T-cell (primary cell): Measurements from ENCODE around the gene CD160. TPM values are rescaled to one million over a fixed set of nuclear protein-coding genes. Genes with fewer than 3 reads are reported as not detected.

ENCODE experiments used
- ATAC-seq, 4 experiments: fragments of 200-7000 bp in 3 of 4; fragments of 150-1000 bp in 1 of 4; cut with Tn5 transposase; replicated peaks in 1 of 4; 1 replicate in 3 of 4; 2 replicates in 1 of 4; pipeline ENCODE4 v1.10.0; 2021; ENCODE audit warnings: moderate library complexity in 3 of 4, mild to moderate bottlenecking in 2 of 4, moderate number of reproducible peaks in 1 of 4
- CTCF ChIA-PET, 2 donors: fragments of 300-600 bp; sonication (Branson Sonifier 250); formaldehyde crosslinking; loops; one replicate each; lab custom pipeline; 2022; ENCODE audit warnings: antibody characterized with exemption in 2 of 2; lab: Charles Lee
- POLR2A ChIA-PET, 2 donors: fragments of 300-600 bp; sonication (Branson Sonifier 250); formaldehyde crosslinking; loops; one replicate each; lab custom pipeline; 2022; ENCODE audit warnings: antibody characterized with exemption in 2 of 2; lab: Charles Lee
- DNase-seq, 35 experiments: peaks; one replicate each; pipeline versions ENCODE4 v3.0.0 to v3.0.0-alpha.2; 2013 to 2023
- H3K27ac ChIP-seq: one replicate; pipeline ENCODE4 v1.5.1; 2013; ENCODE audit warnings: low read length
- H3K27me3 ChIP-seq, 2 experiments: replicated peaks in 1 of 2; 1 replicate in 1 of 2; 2 replicates in 1 of 2; pipeline versions ENCODE4 v1.6.1 to v1.7.0; 2013; ENCODE audit warnings: low read length in 1 of 2, mixed read lengths in 1 of 2; ENCODE audit not compliant: control insufficient read depth in 2 of 2, insufficient read depth in 2 of 2; ENCODE audit errors: extremely low read depth in 1 of 2
- H3K36me3 ChIP-seq, 2 donors: 1 replicate in 1 of 2; 2 replicates in 1 of 2; pipeline versions ENCODE4 v1.6.1 to v1.7.0; 2013; ENCODE audit warnings: low read length in 1 of 2; ENCODE audit not compliant: control insufficient read depth in 2 of 2, insufficient read depth in 1 of 2; ENCODE audit errors: extremely low read depth in 1 of 2
- H3K4me1 ChIP-seq, 2 experiments: 1 replicate in 1 of 2; 2 replicates in 1 of 2; pipeline versions ENCODE4 v1.6.1 to v1.7.0; 2013; ENCODE audit warnings: low read length in 2 of 2, mixed read lengths in 1 of 2; ENCODE audit not compliant: insufficient read depth in 2 of 2, control insufficient read depth in 1 of 2; ENCODE audit errors: extremely low read depth in 1 of 2
- H3K4me3 ChIP-seq, 2 donors: 1 replicate in 1 of 2; 2 replicates in 1 of 2; pipeline versions ENCODE4 v1.5.1 to v1.7.0; 2013; ENCODE audit warnings: mild to moderate bottlenecking in 2 of 2, low read length in 1 of 2, moderate library complexity in 1 of 2; ENCODE audit not compliant: control insufficient read depth in 1 of 2; ENCODE audit errors: extremely low read depth in 1 of 2
- H3K9me3 ChIP-seq: 2 replicates; pipeline ENCODE4 v1.7.0; 2013
- H3K27ac Mint-ChIP-seq, 2 donors: one replicate each; pipeline ENCODE4 v1.8.0; 2020 to 2021; ENCODE audit warnings: mild to moderate bottlenecking in 2 of 2, mixed read lengths in 2 of 2
- H3K27me3 Mint-ChIP-seq, 2 donors: one replicate each; pipeline ENCODE4 v1.8.0; 2021 to 2022; ENCODE audit warnings: mixed read lengths in 2 of 2
- H3K36me3 Mint-ChIP-seq: one replicate; pipeline ENCODE4 v1.8.0; 2021; ENCODE audit warnings: mixed read lengths
- H3K4me1 Mint-ChIP-seq, 3 donors: one replicate each; pipeline ENCODE4 v1.8.0; 2020 to 2022; ENCODE audit warnings: mixed read lengths in 3 of 3, mild to moderate bottlenecking in 1 of 3
- H3K4me3 Mint-ChIP-seq, 3 donors: one replicate each; pipeline ENCODE4 v1.8.0; 2020 to 2022; ENCODE audit warnings: mild to moderate bottlenecking in 3 of 3, mixed read lengths in 3 of 3, moderate library complexity in 3 of 3
- H3K9me3 Mint-ChIP-seq, 3 donors: one replicate each; pipeline ENCODE4 v1.8.0; 2020 to 2022; ENCODE audit warnings: mixed read lengths in 3 of 3
- WGBS: methylation state at CpG from one replicate; pipeline ENCODE4 v1.1.5; 2013; ENCODE audit warnings: missing lambda C conversion rate; ENCODE audit not compliant: insufficient coverage; 5-methylcytosine and 5-hydroxymethylcytosine counted together
- total RNA-seq, 35 experiments: library from RNA in 6 of 35; stranded (reverse) in 6 of 35; fragments of 120-200 nt in 1 of 35; gene quantifications; one replicate each; pipeline versions ENCODE4 v1.2.1 to v1.2.4 and lab custom pipeline; 2013 to 2026

Gene CD160
- total RNA-seq, 5 donors from 2014 or later (not counting 1 experiment from before 2014, with no cell fraction given): 0.53 to 9.1 (median 1.7) TPM

DNA sequence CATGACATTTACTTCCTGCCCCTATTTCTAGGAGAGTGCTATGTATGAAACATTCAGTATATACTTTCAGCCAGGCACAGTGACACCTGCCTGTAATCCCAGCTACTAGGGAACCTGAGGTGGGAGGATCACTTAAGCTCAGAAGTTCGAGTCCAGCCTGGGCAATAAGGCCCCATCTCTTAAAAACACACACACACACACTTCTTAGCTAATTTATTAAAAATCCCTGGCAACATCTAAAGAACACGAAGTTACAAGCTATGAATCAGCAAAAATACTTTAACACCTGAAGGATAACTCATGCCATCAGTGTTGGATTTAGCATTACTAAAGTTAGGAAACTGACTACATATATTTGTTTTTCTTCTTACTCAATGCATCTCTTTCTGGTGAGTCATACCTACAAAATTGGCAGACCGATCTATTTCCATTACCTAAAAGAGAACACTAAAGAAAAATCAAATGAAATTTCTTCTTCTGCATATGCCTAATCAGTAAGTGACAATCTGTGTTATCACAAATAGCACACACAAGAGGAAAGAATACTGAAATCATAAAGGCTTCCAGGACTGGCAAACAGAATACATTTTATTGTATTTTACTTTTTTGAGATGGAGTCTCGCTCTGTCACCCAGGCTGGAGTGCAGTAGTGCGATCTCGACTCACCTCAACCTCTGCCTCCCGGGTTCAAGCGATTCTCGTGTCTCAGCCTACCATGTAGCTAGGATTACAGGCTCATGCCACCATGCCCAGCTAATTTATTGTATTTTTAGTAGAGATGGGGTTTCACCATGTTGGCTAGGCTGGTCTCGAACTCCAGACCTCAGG lies 63.2 kb downstream of the CD160 start:
- ChIA-PET POLR2A (no interaction called here), CTCF (interaction anchor here in 1 of 2 donors (1.0 kb wide), 1 partner anchor 45 kb away, joined by 4 read pairs; no protein-coding TSS in a partner anchor)
- DNase-seq (no peak), ATAC-seq (no peak)
- peaks cover 21 to 30% (median 24%) of the 10 kb centered on the region in 3 donors for H3K4me1 Mint-ChIP-seq
- H3K9me3 Mint-ChIP-seq: no peaks in the 10 kb centered on the region
- peaks cover 32% of the 10 kb centered on the region for H3K36me3 Mint-ChIP-seq
- no peak overlapping the region for H3K4me3 Mint-ChIP-seq
- Histone ChIP-seq H3K9me3 (no peaks in the 10 kb centered on the region), H3K4me3 (no peak overlapping the region), H3K4me1 (peaks cover 0 to 15% of the 10 kb centered on the region in 2 experiments), H3K36me3 (peaks cover 0 to 11% of the 10 kb centered on the region in 2 donors), H3K27me3 (no peaks in the 10 kb centered on the region), H3K27ac (no peak overlapping the region)
- H3K27ac Mint-ChIP-seq: no peak overlapping the region
- no peaks in the 10 kb centered on the region for H3K27me3 Mint-ChIP-seq
- WGBS: 100% methylated on average over 7 of the region's 10 CpGs

DNA sequence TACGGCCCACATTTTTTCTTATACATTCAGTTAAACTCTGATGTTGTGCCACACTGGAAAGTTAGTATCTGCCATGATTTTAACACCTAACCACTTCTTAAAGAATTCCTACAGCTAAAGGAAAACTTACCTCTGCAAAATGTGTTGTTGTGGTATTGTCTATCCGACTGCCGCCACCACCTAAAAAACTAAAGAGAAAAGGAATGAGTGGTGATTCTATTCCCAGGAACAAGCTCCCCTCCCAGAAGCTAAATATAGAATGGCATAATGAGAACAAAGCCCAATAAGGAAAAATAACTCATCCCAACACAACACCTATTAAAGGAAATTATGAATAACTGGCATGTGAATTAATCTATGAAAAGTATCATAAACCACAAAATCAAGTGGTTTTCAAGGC lies 65.1 kb downstream of the CD160 start:
- Histone ChIP-seq H3K4me3 (no peak overlapping the region), H3K27ac (no peak overlapping the region), H3K27me3 (no peaks in the 10 kb centered on the region), H3K9me3 (no peaks in the 10 kb centered on the region), H3K36me3 (peaks cover 0 to 21% of the 10 kb centered on the region in 2 donors), H3K4me1 (peaks cover 0 to 15% of the 10 kb centered on the region in 2 experiments)
- Mint-ChIP-seq H3K27me3 (no peaks in the 10 kb centered on the region), H3K4me3 (no peak overlapping the region), H3K9me3 (no peaks in the 10 kb centered on the region), H3K4me1 (peaks cover 24 to 39% (median 26%) of the 10 kb centered on the region in 3 donors), H3K36me3 (peaks cover 38% of the 10 kb centered on the region), H3K27ac (no peak overlapping the region)
- no CpG with 5 or more reads among the region's 3 CpGs for WGBS
- POLR2A ChIA-PET: no interaction called here
- DNase-seq (no peak), ATAC-seq (no peak)
- CTCF ChIA-PET: no interaction called here

DNA sequence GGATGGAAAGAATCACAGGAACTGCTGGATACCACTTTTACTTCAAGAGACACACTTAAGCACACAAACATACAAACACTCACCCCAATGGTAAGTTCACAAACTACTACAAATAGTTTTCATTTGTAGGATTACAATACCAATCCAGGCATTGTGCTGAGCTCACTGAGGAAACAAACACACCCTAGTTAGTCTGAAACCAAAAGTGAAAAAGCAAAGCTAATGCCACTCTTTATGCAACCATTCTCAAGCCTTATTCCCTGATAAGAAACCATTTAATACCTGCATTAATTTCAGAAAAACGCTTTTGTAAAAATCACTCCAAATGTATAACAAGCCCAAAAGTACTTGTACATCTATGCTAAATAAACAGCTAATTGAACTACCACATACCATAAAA lies 66.2 kb downstream of the CD160 start:
- peaks cover 0 to 21% of the 10 kb centered on the region in 2 donors for H3K36me3 ChIP-seq
- DNase-seq: no peak
- H3K4me3 Mint-ChIP-seq: no peak overlapping the region
- peaks cover 38% of the 10 kb centered on the region for H3K36me3 Mint-ChIP-seq
- peaks cover 0 to 15% of the 10 kb centered on the region in 2 experiments for H3K4me1 ChIP-seq
- CTCF ChIA-PET: interaction anchor here in 1 of 2 donors (0.6 kb wide), 1 partner anchor 122 kb away, joined by 6 read pairs; no protein-coding TSS in a partner anchor
- 79% methylated on average over 1 of the region's 1 CpG for WGBS
- H3K27me3 ChIP-seq: no peaks in the 10 kb centered on the region
- no peak overlapping the region for H3K4me3 ChIP-seq
- ATAC-seq: no peak
- no peaks in the 10 kb centered on the region for H3K9me3 Mint-ChIP-seq
- POLR2A ChIA-PET: interaction anchor here in 1 of 2 donors (0.6 to 0.7 kb wide), 2 partner anchors 14 to 29 kb away, joined by 3 to 5 read pairs; no protein-coding TSS in a partner anchor
- H3K27me3 Mint-ChIP-seq: no peaks in the 10 kb centered on the region
- no peaks in the 10 kb centered on the region for H3K9me3 ChIP-seq
- H3K4me1 Mint-ChIP-seq: peaks cover 24 to 39% (median 26%) of the 10 kb centered on the region in 3 donors
- no peak overlapping the region for H3K27ac ChIP-seq
- H3K27ac Mint-ChIP-seq: no peak overlapping the region

DNA sequence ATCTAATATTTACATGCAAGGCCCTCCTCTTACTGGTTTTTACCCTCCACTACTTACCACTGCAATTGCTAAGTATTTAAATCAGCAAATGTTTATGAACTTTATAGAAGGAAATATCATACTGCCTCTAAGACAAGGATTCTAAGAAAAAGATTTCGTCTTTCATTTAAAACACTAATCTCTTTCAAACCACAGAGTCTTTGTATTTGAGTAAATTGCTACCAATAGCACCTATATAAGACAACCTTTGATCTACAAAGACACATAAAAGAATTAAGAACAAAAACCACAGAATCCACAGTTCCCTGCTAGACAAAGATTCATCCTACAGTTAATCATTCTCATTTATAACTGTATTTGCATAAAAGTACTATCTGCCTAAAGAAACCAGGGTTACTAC lies 67.0 kb downstream of the CD160 start:
- H3K36me3 ChIP-seq: peaks cover 0 to 21% of the 10 kb centered on the region in 2 donors
- Mint-ChIP-seq H3K4me3 (peak overlapping the region in 1 of 3 donors; percentile 20), H3K9me3 (no peaks in the 10 kb centered on the region), H3K27me3 (no peaks in the 10 kb centered on the region), H3K27ac (peak overlapping the region; percentile 34 to 53), H3K4me1 (peaks cover 24 to 39% (median 26%) of the 10 kb centered on the region in 3 donors), H3K36me3 (peaks cover 33% of the 10 kb centered on the region)
- CTCF ChIA-PET: interaction anchor here in 1 of 2 donors (0.6 kb wide), 1 partner anchor 11 kb away, joined by 3 read pairs; no protein-coding TSS in a partner anchor
- WGBS: no CpG with 5 or more reads among the region's 1 CpG
- H3K4me3 ChIP-seq: no peak overlapping the region
- POLR2A ChIA-PET: interaction anchor here in 1 of 2 donors (0.7 kb wide), 1 partner anchor 15 kb away, joined by 3 read pairs; no protein-coding TSS in a partner anchor
- no peaks in the 10 kb centered on the region for H3K27me3 ChIP-seq
- H3K4me1 ChIP-seq: peaks cover 0 to 15% of the 10 kb centered on the region in 2 experiments
- H3K9me3 ChIP-seq: no peaks in the 10 kb centered on the region
- H3K27ac ChIP-seq: no peak overlapping the region
- ATAC-seq (peak in 1 of 4 experiments; percentile 36), DNase-seq (no peak)

DNA sequence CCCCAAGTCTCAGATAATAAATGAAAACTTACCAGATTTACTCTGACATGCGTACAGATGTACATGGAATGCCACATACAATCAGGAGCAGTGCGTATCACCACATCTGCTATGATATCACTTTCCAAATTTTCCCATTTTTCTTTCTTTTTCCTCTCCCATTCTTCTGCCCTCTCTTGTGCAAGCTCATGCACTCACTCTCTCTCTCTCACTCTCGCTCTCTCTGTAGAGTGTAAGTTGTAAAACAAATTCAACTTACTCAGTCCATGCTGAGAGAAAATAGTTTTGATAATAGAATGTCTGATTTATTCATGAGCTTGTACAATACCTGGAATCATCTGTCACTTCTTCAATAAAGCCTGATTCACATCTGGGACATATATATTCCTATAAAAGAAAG lies 69.3 kb downstream of the CD160 start:
- Mint-ChIP-seq H3K27me3 (no peaks in the 10 kb centered on the region), H3K27ac (no peak overlapping the region), H3K4me1 (peaks cover 24 to 39% (median 24%) of the 10 kb centered on the region in 3 donors), H3K36me3 (peaks cover 32% of the 10 kb centered on the region), H3K9me3 (no peaks in the 10 kb centered on the region), H3K4me3 (no peak overlapping the region)
- DNase-seq (no peak), ATAC-seq (no peak)
- POLR2A ChIA-PET: no interaction called here
- 100% methylated on average over 2 of the region's 3 CpGs for WGBS
- Histone ChIP-seq H3K4me3 (no peak overlapping the region), H3K27ac (no peak overlapping the region), H3K27me3 (no peaks in the 10 kb centered on the region), H3K4me1 (peaks cover 0 to 15% of the 10 kb centered on the region in 2 experiments), H3K36me3 (peaks cover 0 to 18% of the 10 kb centered on the region in 2 donors), H3K9me3 (no peaks in the 10 kb centered on the region)
- CTCF ChIA-PET: no interaction called here
